SK-N-SH treated with all-trans-retinoic acid at 6 μM for 48 hours (cell line): Measurements from ENCODE around the gene SUCLA2.

ENCODE experiments used
- BACH2 ChIP-seq: fragments of 250-450 bp; sonication (Bioruptor Pico); IDR thresholded peaks from 2 replicates; pipeline ENCODE4 v1.9.0; 2021; ENCODE audit warnings: mild to moderate bottlenecking, borderline replicate concordance
- ESRRG ChIP-seq: fragments of 250-450 bp; sonication (Bioruptor Pico); IDR thresholded peaks from 2 replicates; pipeline ENCODE4 v1.6.1; 2021; ENCODE audit warnings: mild to moderate bottlenecking
- GLIS3 ChIP-seq: fragments of 250-450 bp; sonication (Bioruptor Pico); IDR thresholded peaks from 2 replicates; pipeline ENCODE4 v1.5.0; 2020; ENCODE audit warnings: mild to moderate bottlenecking, moderate library complexity
- PPARA ChIP-seq: fragments of 250-450 bp; sonication (Bioruptor Pico); IDR thresholded peaks from 2 replicates; pipeline ENCODE4 v1.5.0; 2020; ENCODE audit warnings: mild to moderate bottlenecking, borderline replicate concordance
- RARB ChIP-seq: fragments of 250-450 bp; sonication (Bioruptor Pico); IDR thresholded peaks from 2 replicates; pipeline ENCODE4 v1.8.0; 2021; ENCODE audit warnings: mild to moderate bottlenecking, moderate library complexity
- SNAI2 ChIP-seq: fragments of 250-450 bp; sonication (Bioruptor Pico); IDR thresholded peaks from 2 replicates; pipeline ENCODE4 v1.5.0; 2020; ENCODE audit warnings: mild to moderate bottlenecking, moderate library complexity
- TCF4 ChIP-seq: fragments of 250-450 bp; sonication (Bioruptor Pico); IDR thresholded peaks from 2 replicates; pipeline ENCODE4 v1.8.0; 2021; ENCODE audit warnings: mild to moderate bottlenecking, moderate library complexity, borderline replicate concordance
- TOX ChIP-seq: fragments of 250-450 bp; sonication (Bioruptor Pico); IDR thresholded peaks from 2 replicates; pipeline ENCODE4 v1.8.0; 2021; ENCODE audit warnings: mild to moderate bottlenecking, moderate library complexity, borderline replicate concordance
- ZFP30 ChIP-seq: fragments of 450-650 bp; formaldehyde crosslinking; IDR thresholded peaks from 2 replicates; pipeline ENCODE4 v1.5.0; 2022; ENCODE audit warnings: mild to moderate bottlenecking, moderate library complexity
- ZNF8 ChIP-seq: fragments of 450-650 bp; formaldehyde crosslinking; IDR thresholded peaks from 2 replicates; pipeline ENCODE4 v1.5.0; 2020; ENCODE audit warnings: mild to moderate bottlenecking, moderate library complexity

GRCh38 chr13:48014359-48014758 lies 13.3 kb upstream of the SUCLA2 start:
- TF ChIP-seq TCF4 (CRISPR knock-in tag): no peak
- TF ChIP-seq SNAI2 (CRISPR knock-in tag): no peak
- TF ChIP-seq PPARA: no peak
- TF ChIP-seq ZFP30 (CRISPR knock-in tag): no peak
- no peak for TF ChIP-seq RARB (CRISPR knock-in tag)
- TF ChIP-seq ESRRG (CRISPR knock-in tag): no peak
- no peak for TF ChIP-seq GLIS3 (CRISPR knock-in tag)
- no peak for TF ChIP-seq TOX (CRISPR knock-in tag)
- no peak for TF ChIP-seq BACH2 (CRISPR knock-in tag)
- TF ChIP-seq ZNF8 (CRISPR knock-in tag): no peak
